Heart right ventricle (tissue), 16 donors: Measurements from ENCODE around the gene NUP35. TPM values are rescaled to one million over a fixed set of nuclear protein-coding genes. Genes with fewer than 3 reads are reported as not detected.
"Not testable (repeated sequence)": the region's sequence is repeated elsewhere in the genome, so short reads cannot be mapped to it uniquely, and the experiment has no call there.

Experiments
- ATAC-seq, 8 donors: fragments of 200-7000 bp; cut with Tn5 transposase; one replicate each; pipeline ENCODE4 v1.9.1; 2020; ENCODE audit warnings: mild to moderate bottlenecking in 8 of 8, moderate library complexity in 8 of 8, moderate number of reproducible peaks in 1 of 8
- DNase-seq, 2 donors: peaks; one replicate each; pipeline ENCODE4 v3.0.0-alpha.2; 2020
- H3K27ac ChIP-seq, 10 donors: fragments of 200-600 bp; sonication (generic) in 2 of 10; one replicate each; pipeline versions ENCODE4 v1.5.0 to v1.8.0; 2020 to 2022; ENCODE audit warnings: mild to moderate bottlenecking in 3 of 10
- H3K27me3 ChIP-seq, 7 donors: fragments of 200-600 bp; one replicate each; pipeline ENCODE4 v1.8.0; 2021 to 2022; ENCODE audit warnings: mild to moderate bottlenecking in 2 of 7
- H3K36me3 ChIP-seq, 9 donors: fragments of 200-600 bp; sonication (generic) in 1 of 9; one replicate each; pipeline versions ENCODE4 v1.5.0 to v1.8.0; 2020 to 2022; ENCODE audit warnings: mild to moderate bottlenecking in 2 of 9
- H3K4me1 ChIP-seq, 9 donors: fragments of 200-600 bp; sonication (generic) in 1 of 9; one replicate each; pipeline versions ENCODE4 v1.5.0 to v1.8.0; 2020 to 2022; ENCODE audit warnings: mild to moderate bottlenecking in 4 of 9
- H3K4me3 ChIP-seq, 10 donors: fragments of 200-600 bp; sonication (generic) in 2 of 10; one replicate each; pipeline versions ENCODE4 v1.5.0 to v1.8.0; 2020 to 2022; ENCODE audit warnings: mild to moderate bottlenecking in 7 of 10, moderate library complexity in 2 of 10
- H3K9me3 ChIP-seq, 11 donors: fragments of 200-600 bp in 10 of 11; sonication (generic) in 2 of 11; one replicate each; pipeline versions ENCODE4 v1.5.0 to v1.8.0; 2013 to 2022; ENCODE audit warnings: mild to moderate bottlenecking in 2 of 11, control low read depth in 1 of 11, moderate library complexity in 1 of 11
- CTCF ChIP-seq, 9 donors: fragments of 200-600 bp; sonication (generic) in 2 of 9; IDR thresholded peaks; one replicate each; pipeline versions ENCODE4 v1.5.0 to v1.8.0; 2021 to 2022; ENCODE audit warnings: antibody characterized with exemption in 9 of 9, mild to moderate bottlenecking in 5 of 9, moderate library complexity in 1 of 9
- WGBS, 2 donors: extraction: QIAGEN DNeasy Blood & Tissue Kit; methylation state at CpG; one replicate each; pipeline ENCODE4 v1.1.7; 2013; ENCODE audit warnings: inconsistent platforms in 1 of 2; 5-methylcytosine and 5-hydroxymethylcytosine counted together
- intact Hi-C, 10 donors: fragments of 100-400 bp; cut with DNase I; formaldehyde crosslinking; loops; one replicate each; pipeline versions ENCODE4 v1.11.1 to v1.14.2; 2022
- polyA plus RNA-seq, 2 donors: library from polyadenylated mRNA; stranded (reverse); fragments of 200-250 nt; gene quantifications; one replicate each; pipeline ENCODE4 v1.2.3, GENCODE V29; 2013
- total RNA-seq, 10 donors: library from RNA; stranded (reverse); fragmentation: NEBNext Ultra II Directional in 3 of 10; extraction: Animal tissue kit (Norgen Biotek cat#: 25700) in 3 of 10; gene quantifications; one replicate each; pipeline versions ENCODE4 v1.2.1 to v1.2.4, GENCODE V29; 2021 to 2023
- donor health status: Arrhythmogenic right ventricular cardiomyopathy.
- donor health status: ischemic (EF 13 %, LVEDD 7.1; RV severe dilation, severe dysfunction).
- donor health status: healthy with polysubstance abuse.
- donor health status: DM: no; HTN: yes; CAD: no.
- donor health status: DM: no; HTN: no; CAD: no.
- donor health status: ischemic (EF 25% LVEDD 6.9; RV normal size, moderate dysfunction).
- donor health status: ischemic (EF 25% LVEDD 5.7; RV mildly dilated, moderate dysfunction).
- donor health status: healthy.
- donor health status: DM: yes; HTN: yes; CAD: no.
- donor health status: Ischemic cardiomyopathy.
- donor health status: ischemic (EF 35%, LVEDD 5.7; RV mildly dilated, moderate dysfunction).
- donor health status: nonischemic (EF 11% LVEDD 7.7; RV severe dilation, severe dysfunction).
- donor health status: DM: yes; HTN: yes; CAD: no.
- donor health status: PGD.
- donor health status: ischemic (EF 29% LVEDD 5.4; RV normal size, mild dysfunction).
- donor health status: nonischemic (EF 23%, LVEDD 6.1; RV moderate dilation, normal function).

NUP35 gene
- total and polyA plus RNA-seq, 12 donors, result 4.4 to 11.0 (median 8.3) TPM

GRCh38 chr2:183166210-183166609 is 42.0 kb downstream of the NUP35 start:
- WGBS, 2 donors, result 95 to 96% methylated on average over 3 of the region's 3 CpGs
- intact Hi-C loops, result no loop called here
- Histone ChIP-seq H3K27me3 (no peaks in the 10 kb centered on the region), H3K27ac (no peak overlapping the region), H3K9me3 (peaks cover 0 to 4% (median 0%) of the 10 kb centered on the region in 11 donors), H3K4me1 (no peaks in the 10 kb centered on the region), H3K36me3 (peaks cover 0 to 38% (median 5%) of the 10 kb centered on the region in 9 donors), H3K4me3 (no peak overlapping the region)
- no peak for TF ChIP-seq CTCF (IDR thresholded peaks at IDR 0.05)
- no peak for ATAC-seq
- no peak for DNase-seq

DNA sequence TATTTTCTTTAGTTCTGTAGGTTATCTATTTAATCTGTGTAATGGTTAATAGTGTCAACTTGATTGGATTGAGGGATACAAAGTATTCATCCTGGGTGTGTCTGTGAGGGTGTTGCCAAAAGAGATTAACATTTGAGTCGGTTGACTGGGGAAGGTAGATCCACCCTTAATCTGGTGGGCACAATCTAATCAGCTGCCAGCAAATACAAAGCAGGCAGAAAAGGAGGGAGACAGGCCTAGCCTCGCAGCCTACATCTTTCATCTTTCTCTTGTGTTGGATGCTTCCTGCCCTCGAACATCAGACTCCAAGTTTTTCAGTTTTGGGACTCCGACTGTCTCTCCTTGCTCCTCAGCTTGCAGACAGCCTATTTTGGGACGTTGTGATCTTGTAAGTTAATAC is 42.7 kb downstream of the NUP35 start:
- H3K27ac ChIP-seq, DNase-seq, H3K9me3 ChIP-seq, H3K4me3 ChIP-seq, intact Hi-C loops, H3K4me1 ChIP-seq, ATAC-seq, H3K27me3 ChIP-seq: not testable (repeated sequence)
- WGBS, 2 donors, result 85 to 91% methylated on average over 5 of the region's 5 CpGs
- H3K36me3 ChIP-seq, result peaks cover 0 to 31% (median 0%) of the 10 kb centered on the region in 9 donors

DNA sequence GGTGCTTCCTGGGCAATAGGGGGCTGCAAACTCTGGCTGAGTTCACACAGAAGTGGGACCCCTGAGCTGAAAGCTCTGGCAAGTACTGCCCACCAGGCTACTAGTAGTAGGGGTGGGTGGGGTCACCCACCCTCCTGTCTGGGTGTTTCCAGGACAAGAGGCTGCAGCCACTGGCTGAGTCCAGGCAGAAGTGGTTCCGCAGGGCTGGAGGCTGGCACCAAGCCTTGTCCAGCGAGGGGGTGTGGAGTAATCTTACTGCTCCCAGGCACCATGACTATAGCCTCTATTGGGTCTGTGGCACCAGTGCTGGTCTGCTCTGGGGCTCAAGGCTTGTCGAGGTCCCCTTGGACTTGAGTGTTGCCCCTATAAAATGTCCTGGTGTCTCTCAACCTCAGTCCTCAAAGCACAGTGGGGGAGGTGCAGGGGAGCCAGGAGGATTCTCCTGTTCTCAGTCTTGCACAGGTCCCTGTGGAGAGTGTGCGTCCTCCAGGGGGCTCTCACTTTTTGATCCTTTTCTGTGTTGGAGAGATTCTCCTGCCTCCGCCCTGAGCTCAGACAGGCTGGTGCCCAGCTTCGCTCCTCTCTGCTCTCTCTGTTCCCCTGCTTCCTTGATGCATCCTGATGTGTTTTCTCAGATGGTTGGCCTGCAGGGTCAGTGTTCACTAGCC is 48.1 kb downstream of the NUP35 start:
- Histone ChIP-seq H3K36me3 (no peaks in the 10 kb centered on the region), H3K9me3 (peaks cover 0 to 30% (median 5%) of the 10 kb centered on the region in 11 donors), H3K27ac (no peak overlapping the region), H3K4me3 (no peak overlapping the region), H3K4me1 (no peaks in the 10 kb centered on the region), H3K27me3 (no peaks in the 10 kb centered on the region)
- 93 to 95% methylated on average over 6 of the region's 6 CpGs for whole genome bisulfite sequencing, 2 donors
- ATAC-seq (peak in 1 of 8 donors; percentile 22), DNase-seq (no peak)
- intact Hi-C loops, result no loop called here
- no peak for TF ChIP-seq CTCF (IDR thresholded peaks at IDR 0.05)

- peaks cover 0 to 45% (median 14%) of the 10 kb centered on the region in 11 donors for H3K9me3 ChIP-seq
- H3K27me3 ChIP-seq, result no peaks in the 10 kb centered on the region
- no peak overlapping the region for H3K27ac ChIP-seq
- 73 to 83% methylated on average over 4 of the region's 4 CpGs for WGBS, 2 donors
- H3K4me3 ChIP-seq, result no peak overlapping the region
- intact Hi-C loops, result no loop called here
- ATAC-seq (no peak), DNase-seq (no peak)
- H3K36me3 ChIP-seq, result peaks cover 0 to 31% (median 19%) of the 10 kb centered on the region in 9 donors
- no peaks in the 10 kb centered on the region for H3K4me1 ChIP-seq
- TF ChIP-seq CTCF (IDR thresholded peaks at IDR 0.05), result no peak
These were observed 54.9 kb downstream of the NUP35 start for GRCh38 chr2:183179156-183179555.

DNA sequence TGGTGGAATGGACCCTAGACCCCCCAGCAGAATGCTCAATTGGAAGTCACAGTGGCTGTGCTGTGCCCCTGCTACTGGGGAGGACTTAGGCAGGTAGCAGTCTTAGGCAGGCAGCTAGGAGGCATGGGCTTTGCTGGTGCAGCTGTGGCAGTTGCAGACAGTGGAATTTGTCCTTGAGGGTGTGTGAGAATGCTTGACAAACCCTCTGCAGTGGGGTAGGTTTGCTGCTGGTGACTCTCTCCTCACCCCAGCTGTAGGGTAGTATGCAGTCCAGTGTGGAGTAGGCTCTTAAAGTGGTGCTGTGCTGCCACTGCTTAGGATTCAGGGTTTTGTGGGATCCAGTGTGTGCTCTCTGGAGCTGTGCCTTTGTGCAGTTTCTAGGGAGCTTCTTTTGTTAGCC is 61.3 kb downstream of the NUP35 start:
- no peak overlapping the region for H3K27ac ChIP-seq
- no peak for TF ChIP-seq CTCF (IDR thresholded peaks at IDR 0.05)
- H3K4me3 ChIP-seq, result no peak overlapping the region
- H3K4me1 ChIP-seq, result no peaks in the 10 kb centered on the region
- no peaks in the 10 kb centered on the region for H3K27me3 ChIP-seq
- peaks cover 0 to 19% (median 13%) of the 10 kb centered on the region in 11 donors for H3K9me3 ChIP-seq
- DNase-seq (no peak), ATAC-seq (no peak)
- intact Hi-C loops, result no loop called here
- H3K36me3 ChIP-seq, result peaks cover 0 to 74% (median 22%) of the 10 kb centered on the region in 9 donors
